OCI-LY7 (cell line): ENCODE data around the gene MRPL34. TPM values are rescaled to one million over a fixed set of nuclear protein-coding genes. Genes with fewer than 3 reads are reported as not detected.

Source experiments
- BruUV-seq: library from RNA; stranded (reverse); fragments of 400-500 nt; replicated peaks from 2 replicates; lab custom pipeline; 2021; lab: Mats Ljungman, UMichigan
- CTCF ChIA-PET: fragments of 300-600 bp; sonication (Branson Sonifier 250); formaldehyde crosslinking; loops from one replicate; lab custom pipeline; 2022; ENCODE audit warnings: antibody characterized with exemption; ENCODE audit not compliant: unreplicated experiment; lab: Charles Lee
- POLR2A ChIA-PET: fragments of 300-600 bp; sonication (Branson Sonifier 250); formaldehyde crosslinking; loops from one replicate; lab custom pipeline; 2022; ENCODE audit warnings: antibody characterized with exemption; lab: Charles Lee
- DNase-seq: peaks from one replicate; pipeline ENCODE4 v3.0.0-alpha.2; 2015; ENCODE audit warnings: low spot score
- H2AFZ ChIP-seq: fragments of 200-600 bp; sonication (generic), shearing (Covaris generic); 2 replicates; pipeline ENCODE4 v1.6.1; 2014; ENCODE audit warnings: mild to moderate bottlenecking, antibody characterized with exemption, low read length, moderate library complexity
- H3K27ac ChIP-seq: fragments of 200-600 bp; sonication (generic); 2 replicates; pipeline ENCODE4 v1.5.1; 2014; ENCODE audit warnings: mixed run types, low read depth, mild to moderate bottlenecking, moderate library complexity, low read length, inconsistent platforms; ENCODE audit not compliant: poor library complexity, severe bottlenecking
- H3K36me3 ChIP-seq: fragments of 200-600 bp; sonication (generic); 2 replicates; pipeline ENCODE4 v1.6.1; 2014; ENCODE audit warnings: mild to moderate bottlenecking, antibody characterized with exemption, low read length, moderate library complexity, mixed read lengths; ENCODE audit not compliant: insufficient read depth
- H3K4me1 ChIP-seq: fragments of 200-600 bp; sonication (generic); 2 replicates; pipeline ENCODE4 v1.5.1; 2014; ENCODE audit warnings: mild to moderate bottlenecking, low read length; ENCODE audit not compliant: insufficient read depth, poor library complexity, severe bottlenecking
- H3K4me2 ChIP-seq: fragments of 200-600 bp; sonication (generic); 2 replicates; pipeline ENCODE4 v1.6.1; 2014; ENCODE audit warnings: mild to moderate bottlenecking, low read length
- H3K4me3 ChIP-seq: fragments of 200-600 bp; sonication (generic); 2 replicates; pipeline ENCODE4 v1.5.1; 2014; ENCODE audit warnings: mild to moderate bottlenecking, low read depth, low read length; ENCODE audit not compliant: poor library complexity, severe bottlenecking
- H3K79me2 ChIP-seq: fragments of 200-600 bp; sonication (generic); 2 replicates; pipeline ENCODE4 v1.6.1; 2016; ENCODE audit warnings: low read depth, mild to moderate bottlenecking, low read length, moderate library complexity, mixed read lengths; ENCODE audit not compliant: insufficient read depth
- H3K9me2 ChIP-seq: fragments of 200-600 bp; sonication (generic); 2 replicates; pipeline ENCODE4 v1.6.1; 2016; ENCODE audit warnings: mild to moderate bottlenecking, low read length, mixed read lengths; ENCODE audit not compliant: insufficient read depth
- H3K9me3 ChIP-seq: fragments of 200-600 bp; sonication (generic); 2 replicates; pipeline ENCODE4 v1.6.1; 2014; ENCODE audit warnings: mild to moderate bottlenecking, mixed run types, low read length, mixed read lengths
- H4K20me1 ChIP-seq: fragments of 200-600 bp; sonication (generic); 2 replicates; pipeline ENCODE4 v1.6.1; 2014; ENCODE audit warnings: mild to moderate bottlenecking, antibody characterized with exemption, low read length, moderate library complexity, mixed read lengths; ENCODE audit not compliant: insufficient read depth
- EZH2phosphoT487 ChIP-seq: fragments of 200-600 bp; sonication (generic); IDR thresholded peaks from 2 replicates; pipeline ENCODE4 v1.6.1; 2018; ENCODE audit warnings: low read depth, borderline replicate concordance, mild to moderate bottlenecking, mixed run types, antibody characterized with exemption, low read length, moderate library complexity, mixed read lengths
- intact Hi-C: fragments of 100-400 bp; cut with micrococcal nuclease; formaldehyde crosslinking; loops from one replicate; pipeline ENCODE4 v1.10.0; 2022; ENCODE audit not compliant: unreplicated experiment
- total RNA-seq, 2 experiments: library from RNA; depleted of rRNA in 1 of 2; stranded (reverse); fragments of >200 nt in 1 of 2; shearing (Covaris generic) in 1 of 2; gene quantifications; 2 replicates each; pipeline ENCODE4 v1.2.3, GENCODE V29; 2014 to 2022
- TF ChIP-seq, protein P1 (sequence below): fragments of 200-600 bp; sonication (generic); conservative IDR thresholded peaks from 2 replicates; pipeline ENCODE4 v1.5.1; 2014; ENCODE audit warnings: mild to moderate bottlenecking, antibody characterized with exemption, low read length, moderate library complexity, mixed read lengths

MRPL34 gene
- total RNA-seq, 2 experiments from 2014 or later, result 173 to 174 TPM

DNA sequence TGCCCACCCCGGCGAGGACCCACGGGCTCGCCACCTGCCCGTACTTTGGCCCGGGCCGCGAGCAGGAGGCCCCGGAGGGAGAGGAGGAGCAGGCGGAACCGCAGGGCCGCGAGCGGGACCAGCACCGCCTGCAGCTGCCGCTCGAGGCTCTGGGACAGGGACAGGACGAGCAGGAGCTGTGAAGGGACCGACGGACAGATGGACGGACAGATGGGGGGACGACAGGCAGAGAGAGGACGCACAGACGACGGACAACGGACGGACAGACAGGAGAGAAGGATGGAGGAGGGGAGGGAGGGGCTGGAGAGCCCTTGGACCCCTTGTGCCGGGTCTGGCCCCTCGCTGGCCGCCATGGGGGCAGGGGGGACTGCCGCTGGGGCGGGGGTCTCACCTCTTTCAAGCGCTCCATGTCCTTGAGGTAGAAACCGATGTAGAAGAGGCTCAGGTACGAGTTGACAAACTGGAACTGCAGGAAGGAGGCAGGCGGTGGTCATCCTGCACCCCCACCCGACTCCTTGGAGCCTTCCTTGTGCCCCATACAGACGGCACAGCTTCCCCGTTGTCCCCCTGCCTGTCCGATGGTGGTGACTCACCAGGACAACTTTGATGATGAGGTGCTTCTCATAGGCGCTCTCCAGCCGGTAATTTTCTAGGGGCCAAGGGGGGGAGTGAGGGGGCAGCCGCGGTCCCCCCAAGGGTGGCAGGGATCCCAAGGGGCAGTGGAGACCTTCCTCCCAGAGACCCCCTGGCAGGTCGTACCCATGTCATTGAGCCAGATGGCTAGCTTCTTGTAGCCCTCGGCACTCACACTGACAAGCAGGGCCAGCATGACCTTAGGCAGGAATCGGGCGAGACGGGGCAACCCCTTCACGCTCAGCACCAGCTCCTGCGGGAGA lies 23.9 kb downstream of the MRPL34 start:
- no peak overlapping the region for H3K4me2 ChIP-seq
- H3K4me3 ChIP-seq, result no peak overlapping the region
- H3K9me2 ChIP-seq, result no peaks in the 10 kb centered on the region
- no peak overlapping the region for H3K27ac ChIP-seq
- no peaks in the 10 kb centered on the region for H4K20me1 ChIP-seq
- CTCF ChIA-PET, result no interaction called here
- H3K4me1 ChIP-seq, result peaks cover 19% of the 10 kb centered on the region
- intact Hi-C loops, result no loop called here
- no peaks in the 10 kb centered on the region for H3K36me3 ChIP-seq
- H3K79me2 ChIP-seq, result no peaks in the 10 kb centered on the region
- no peak overlapping the region for H2AFZ ChIP-seq
- no peaks in the 10 kb centered on the region for H3K9me3 ChIP-seq
- no peak for TF ChIP-seq EZH2phosphoT487
- TF ChIP-seq, protein P1, sequence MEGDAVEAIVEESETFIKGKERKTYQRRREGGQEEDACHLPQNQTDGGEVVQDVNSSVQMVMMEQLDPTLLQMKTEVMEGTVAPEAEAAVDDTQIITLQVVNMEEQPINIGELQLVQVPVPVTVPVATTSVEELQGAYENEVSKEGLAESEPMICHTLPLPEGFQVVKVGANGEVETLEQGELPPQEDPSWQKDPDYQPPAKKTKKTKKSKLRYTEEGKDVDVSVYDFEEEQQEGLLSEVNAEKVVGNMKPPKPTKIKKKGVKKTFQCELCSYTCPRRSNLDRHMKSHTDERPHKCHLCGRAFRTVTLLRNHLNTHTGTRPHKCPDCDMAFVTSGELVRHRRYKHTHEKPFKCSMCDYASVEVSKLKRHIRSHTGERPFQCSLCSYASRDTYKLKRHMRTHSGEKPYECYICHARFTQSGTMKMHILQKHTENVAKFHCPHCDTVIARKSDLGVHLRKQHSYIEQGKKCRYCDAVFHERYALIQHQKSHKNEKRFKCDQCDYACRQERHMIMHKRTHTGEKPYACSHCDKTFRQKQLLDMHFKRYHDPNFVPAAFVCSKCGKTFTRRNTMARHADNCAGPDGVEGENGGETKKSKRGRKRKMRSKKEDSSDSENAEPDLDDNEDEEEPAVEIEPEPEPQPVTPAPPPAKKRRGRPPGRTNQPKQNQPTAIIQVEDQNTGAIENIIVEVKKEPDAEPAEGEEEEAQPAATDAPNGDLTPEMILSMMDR, result no peak
- BruUV-seq, result no TSS peak
- POLR2A ChIA-PET, result no interaction called here
- no peak for DNase-seq

DNA sequence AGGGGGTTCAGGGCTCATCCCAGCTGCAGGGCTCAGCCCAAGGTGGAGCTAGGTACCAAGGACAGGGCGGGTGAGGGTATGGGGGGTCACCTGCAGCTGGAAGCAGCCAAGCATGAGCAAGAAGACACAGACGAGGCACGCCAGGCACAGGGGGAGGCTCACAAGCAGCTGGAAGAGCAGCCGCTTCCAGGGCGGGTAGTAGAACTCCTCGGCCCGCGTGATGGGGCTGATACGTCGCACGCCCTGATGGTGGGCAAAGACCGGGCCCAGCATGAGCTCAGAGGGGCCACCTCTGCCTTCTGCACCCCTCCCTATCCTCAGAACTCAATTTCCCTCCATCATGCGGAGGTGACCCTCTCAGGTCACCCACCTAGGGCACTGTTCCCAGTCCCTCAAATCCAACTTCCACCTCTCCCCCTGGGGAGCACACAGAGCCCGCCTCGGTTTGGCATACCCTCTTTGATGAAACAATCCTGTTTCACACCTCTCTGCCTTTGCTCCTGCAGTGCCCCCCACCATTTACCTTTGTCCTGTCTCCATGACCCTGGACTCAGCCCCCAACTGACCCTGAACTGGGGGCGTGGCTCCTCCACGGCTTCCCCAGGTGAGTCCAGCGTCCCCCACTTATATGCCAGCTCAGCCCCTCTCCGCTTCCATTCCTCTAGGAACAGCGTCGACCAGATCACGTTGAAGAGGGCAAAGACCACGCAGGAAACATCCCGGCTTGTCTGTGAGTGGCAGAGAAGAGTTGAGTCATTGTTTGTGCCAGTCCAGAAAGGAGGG lies 24.8 kb downstream of the MRPL34 start:
- CTCF ChIA-PET, result no interaction called here
- Histone ChIP-seq H3K9me2 (no peaks in the 10 kb centered on the region), H3K9me3 (no peaks in the 10 kb centered on the region), H3K27ac (no peak overlapping the region), H3K79me2 (no peaks in the 10 kb centered on the region), H3K4me2 (no peak overlapping the region), H4K20me1 (no peaks in the 10 kb centered on the region), H3K36me3 (no peaks in the 10 kb centered on the region), H3K4me1 (peaks cover 26% of the 10 kb centered on the region), H2AFZ (no peak overlapping the region), H3K4me3 (no peak overlapping the region)
- TF ChIP-seq, protein P1, result no peak
- intact Hi-C loops, result no loop called here
- no peak for DNase-seq
- BruUV-seq, result no TSS peak
- POLR2A ChIA-PET, result interaction anchor here (0.5 to 0.8 kb wide), 2 partner anchors 39 to 1526 kb away, joined by 3 to 4 read pairs; no protein-coding TSS in a partner anchor
